Activated naive CD4-positive, alpha-beta T cell treated with anti-CD3 and anti-CD28 coated beads for 36 hours (primary cell): ENCODE results near the gene FUBP1. TPM values are rescaled to one million over a fixed set of nuclear protein-coding genes. Genes with fewer than 3 reads are reported as not detected.

Source experiments
- CTCF ChIA-PET: fragments of 350-600 bp; sonication (Branson Sonifier 250); formaldehyde crosslinking; loops from one replicate; lab custom pipeline; 2021; ENCODE audit warnings: antibody characterized with exemption; lab: Charles Lee
- DNase-seq: peaks from one replicate; pipeline ENCODE4 v3.0.0-alpha.2; 2020
- H3K27ac Mint-ChIP-seq: one replicate; pipeline ENCODE4 v1.8.0; 2021; ENCODE audit warnings: mild to moderate bottlenecking, mixed read lengths
- H3K27me3 Mint-ChIP-seq: one replicate; pipeline ENCODE4 v1.8.0; 2021; ENCODE audit warnings: low read depth, mixed read lengths
- H3K36me3 Mint-ChIP-seq: one replicate; pipeline ENCODE4 v1.8.0; 2021; ENCODE audit warnings: low read depth, mixed read lengths
- H3K4me1 Mint-ChIP-seq: one replicate; pipeline ENCODE4 v1.8.0; 2021; ENCODE audit warnings: low read depth, mixed read lengths
- H3K4me3 Mint-ChIP-seq: one replicate; pipeline ENCODE4 v1.8.0; 2021; ENCODE audit warnings: mild to moderate bottlenecking, moderate library complexity, mixed read lengths
- H3K9me3 Mint-ChIP-seq: one replicate; pipeline ENCODE4 v1.8.0; 2021; ENCODE audit warnings: mixed read lengths
- intact Hi-C: fragments of 100-400 bp; cut with micrococcal nuclease; formaldehyde crosslinking; loops from one replicate; pipeline ENCODE4 v1.15.1; 2023
- total RNA-seq, 2 experiments: library from RNA; stranded (reverse); gene quantifications; one replicate each; pipeline ENCODE4 v1.2.3, GENCODE V29; 2021

Gene FUBP1
- total RNA-seq, 2 experiments from 2014 or later = 243 to 244 TPM

DNA sequence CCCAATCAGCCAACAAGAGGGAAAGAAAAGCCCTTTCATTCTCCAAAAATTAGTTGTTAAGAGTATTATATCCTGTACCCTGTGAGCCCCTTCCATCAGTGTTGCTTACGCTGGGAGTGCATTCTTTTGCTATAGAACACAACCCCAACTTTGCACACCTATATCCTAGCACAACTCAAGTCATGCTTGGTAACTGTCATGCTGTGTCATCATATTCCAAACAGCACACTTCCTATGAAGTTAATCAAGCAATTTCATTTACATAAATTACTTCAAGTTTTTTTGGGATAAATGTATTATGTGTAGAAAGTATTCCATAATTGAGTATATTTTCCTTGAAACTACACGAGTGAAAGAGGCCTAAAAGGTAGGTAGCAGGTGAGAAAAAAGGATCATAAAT lies 20.0 kb downstream of the FUBP1 start:
- Mint-ChIP-seq H3K27ac (peak overlapping the region; percentile 9), H3K4me1 (peaks cover 33% of the 10 kb centered on the region), H3K4me3 (no peak overlapping the region), H3K9me3 (no peaks in the 10 kb centered on the region), H3K36me3 (peaks cover 57% of the 10 kb centered on the region), H3K27me3 (no peaks in the 10 kb centered on the region)
- no peak for DNase-seq
- CTCF ChIA-PET = no interaction called here
- intact Hi-C loops = no loop called here

DNA sequence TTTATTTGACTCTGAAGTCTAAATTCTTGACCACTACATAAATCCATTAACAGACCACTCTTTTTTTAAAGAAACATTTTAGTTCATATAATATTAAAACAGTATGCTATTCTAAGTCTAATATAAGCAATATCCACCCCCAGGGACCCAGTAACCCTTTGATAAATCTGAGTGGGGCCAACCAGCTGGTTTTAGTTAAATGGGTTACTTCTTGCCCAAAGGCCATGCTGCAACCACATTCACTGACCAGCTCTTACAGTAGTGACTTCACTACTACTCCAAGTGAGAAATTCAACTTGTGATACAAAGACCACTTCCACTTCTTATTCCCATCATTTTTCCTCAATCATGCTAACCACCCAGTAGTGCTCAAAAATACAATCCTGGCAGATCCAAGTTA lies 20.5 kb downstream of the FUBP1 start:
- Mint-ChIP-seq H3K27ac (peak overlapping the region; percentile 9), H3K4me3 (no peak overlapping the region), H3K36me3 (peaks cover 54% of the 10 kb centered on the region), H3K9me3 (no peaks in the 10 kb centered on the region), H3K27me3 (no peaks in the 10 kb centered on the region), H3K4me1 (peaks cover 29% of the 10 kb centered on the region)
- intact Hi-C loops = no loop called here
- CTCF ChIA-PET = no interaction called here
- DNase-seq = no peak

DNA sequence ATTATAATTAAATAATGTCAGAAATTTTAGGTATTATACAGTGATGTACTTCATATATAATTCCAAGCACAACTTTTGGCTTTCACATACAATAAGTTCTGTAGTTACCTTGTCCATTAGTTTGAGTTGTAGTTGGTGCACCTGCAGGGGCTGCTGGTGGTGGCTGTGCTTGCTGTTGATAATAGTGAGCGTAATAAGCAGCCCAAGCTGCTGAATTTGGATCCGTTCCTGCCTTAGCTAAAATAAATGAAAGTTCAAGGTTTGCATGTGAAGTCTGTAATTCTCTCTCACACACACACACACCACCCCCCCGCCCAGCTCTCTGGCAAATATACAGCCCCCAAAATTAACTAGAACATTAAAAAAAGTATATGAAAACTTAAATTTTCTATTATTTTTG lies 22.4 kb downstream of the FUBP1 start:
- Mint-ChIP-seq H3K27ac (no peak overlapping the region), H3K9me3 (no peaks in the 10 kb centered on the region), H3K4me3 (no peak overlapping the region), H3K4me1 (peaks cover 27% of the 10 kb centered on the region), H3K36me3 (peaks cover 54% of the 10 kb centered on the region), H3K27me3 (no peaks in the 10 kb centered on the region)
- CTCF ChIA-PET = interaction anchor here (0.7 kb wide), 1 partner anchor 423 kb away, joined by 3 read pairs; no protein-coding TSS in a partner anchor
- intact Hi-C loops = no loop called here
- DNase-seq = no peak

DNA sequence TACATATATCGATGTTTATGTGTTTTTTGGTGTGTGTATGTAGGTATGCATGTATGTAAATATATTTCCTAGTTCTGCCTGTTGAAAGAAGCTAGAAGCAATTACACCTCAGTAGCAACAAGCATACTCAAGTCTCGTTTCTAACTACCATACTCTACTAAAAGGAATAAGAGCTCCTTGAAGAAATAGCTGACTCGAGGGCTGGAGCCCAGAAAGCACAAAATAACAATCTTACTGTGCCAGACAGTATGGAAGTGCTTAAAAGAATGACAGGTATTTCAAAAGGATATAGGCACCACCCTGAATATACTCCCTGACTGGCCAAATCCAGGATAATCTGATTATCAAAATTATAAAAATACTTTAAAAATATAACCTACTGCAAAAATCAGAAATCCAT lies 23.2 kb downstream of the FUBP1 start:
- CTCF ChIA-PET = no interaction called here
- Mint-ChIP-seq H3K27me3 (no peaks in the 10 kb centered on the region), H3K4me3 (no peak overlapping the region), H3K36me3 (peaks cover 51% of the 10 kb centered on the region), H3K27ac (no peak overlapping the region), H3K9me3 (no peaks in the 10 kb centered on the region), H3K4me1 (peaks cover 27% of the 10 kb centered on the region)
- no peak for DNase-seq
- intact Hi-C loops = no loop called here

DNA sequence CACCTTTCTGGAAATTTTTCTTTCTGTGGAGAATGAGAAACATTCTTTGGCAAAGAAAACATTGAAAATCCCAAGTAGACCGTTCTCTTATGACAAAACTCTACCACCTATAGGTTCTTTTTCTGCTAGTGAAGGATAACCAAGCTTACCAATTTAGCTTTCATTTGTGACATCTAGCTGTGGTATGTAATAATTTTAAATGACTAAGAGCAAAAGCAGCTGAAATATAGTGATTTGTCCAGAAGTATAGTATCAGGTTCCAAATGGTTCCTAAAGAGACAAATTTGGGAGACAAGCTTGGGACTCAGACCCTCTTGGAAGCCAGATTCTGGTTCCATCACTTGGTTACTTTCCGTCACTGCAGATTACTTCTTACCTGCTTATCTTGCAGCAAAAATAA lies 24.4 kb downstream of the FUBP1 start:
- intact Hi-C loops = no loop called here
- H3K27ac Mint-ChIP-seq = no peak overlapping the region
- H3K4me3 Mint-ChIP-seq = no peak overlapping the region
- peaks cover 27% of the 10 kb centered on the region for H3K4me1 Mint-ChIP-seq
- no peak for DNase-seq
- CTCF ChIA-PET = no interaction called here
- no peaks in the 10 kb centered on the region for H3K9me3 Mint-ChIP-seq
- H3K36me3 Mint-ChIP-seq = peaks cover 43% of the 10 kb centered on the region
- no peaks in the 10 kb centered on the region for H3K27me3 Mint-ChIP-seq

DNA sequence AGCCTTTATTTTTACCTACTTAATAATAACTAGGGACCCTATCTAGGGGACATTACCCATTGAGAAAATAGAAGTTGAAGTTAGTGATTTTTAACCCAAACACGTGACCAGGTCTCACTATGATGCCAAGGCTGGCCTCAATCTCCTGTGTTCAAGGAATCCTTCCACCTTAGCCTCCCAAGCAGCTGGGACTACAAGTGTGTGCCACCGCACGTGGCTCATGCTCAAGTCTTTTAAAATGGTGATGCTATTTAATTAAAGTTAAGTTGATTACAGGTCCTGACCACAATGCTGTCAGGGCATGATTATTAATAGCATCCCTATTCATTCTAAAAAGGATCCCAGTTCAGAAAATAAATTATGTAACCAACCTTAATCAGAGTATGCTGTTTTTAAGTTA lies 25.0 kb downstream of the FUBP1 start:
- no peak for DNase-seq
- Mint-ChIP-seq H3K36me3 (peaks cover 41% of the 10 kb centered on the region), H3K9me3 (no peaks in the 10 kb centered on the region), H3K4me1 (peaks cover 33% of the 10 kb centered on the region), H3K4me3 (no peak overlapping the region), H3K27me3 (no peaks in the 10 kb centered on the region), H3K27ac (no peak overlapping the region)
- CTCF ChIA-PET = no interaction called here
- intact Hi-C loops = no loop called here

DNA sequence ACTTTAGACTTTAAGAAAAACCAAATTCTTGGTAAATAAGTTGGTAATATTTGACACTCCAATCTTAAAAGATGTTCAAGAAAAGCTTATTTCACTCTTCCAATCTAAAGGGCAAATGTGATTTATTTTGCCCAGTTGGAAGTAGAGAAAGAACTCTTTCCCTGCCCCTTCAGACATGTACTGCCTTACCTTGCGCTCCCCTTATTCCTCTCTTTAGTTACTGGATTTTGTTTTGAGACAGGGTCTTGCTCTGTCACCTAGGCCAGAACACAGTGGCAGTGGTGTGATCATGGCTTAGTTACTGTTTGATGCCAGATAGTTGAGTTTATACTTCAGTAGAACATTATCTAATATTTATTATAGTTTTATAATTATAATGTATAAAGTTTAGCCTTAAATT lies 27.5 kb downstream of the FUBP1 start:
- DNase-seq = no peak
- peak overlapping the region; percentile 69 for H3K27ac Mint-ChIP-seq
- peaks cover 47% of the 10 kb centered on the region for H3K36me3 Mint-ChIP-seq
- no peak overlapping the region for H3K4me3 Mint-ChIP-seq
- intact Hi-C loops = loop anchor here (1.0 kb wide), 2 partner anchors 11 to 27 kb away; no protein-coding TSS in a partner anchor
- no peaks in the 10 kb centered on the region for H3K9me3 Mint-ChIP-seq
- peaks cover 43% of the 10 kb centered on the region for H3K4me1 Mint-ChIP-seq
- CTCF ChIA-PET = no interaction called here
- no peaks in the 10 kb centered on the region for H3K27me3 Mint-ChIP-seq

DNA sequence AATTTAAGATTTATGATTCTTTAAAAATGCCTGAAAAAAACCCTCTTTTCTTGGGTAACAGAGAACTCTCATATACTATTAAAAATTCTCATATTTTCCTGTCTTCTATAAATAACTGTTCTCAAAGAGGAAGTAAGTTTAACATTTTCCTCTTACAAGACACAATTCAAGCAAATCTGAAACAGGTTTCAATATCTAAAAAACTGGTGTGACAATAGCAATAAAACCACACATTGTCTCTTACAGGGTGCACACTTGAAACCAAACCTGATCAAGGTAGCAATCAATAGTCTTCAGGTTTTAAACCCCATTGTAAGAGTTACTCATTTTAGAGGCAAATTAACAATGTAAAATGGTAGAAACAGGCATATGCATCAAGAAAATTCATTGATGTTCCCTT lies 28.0 kb downstream of the FUBP1 start:
- no peak overlapping the region for H3K4me3 Mint-ChIP-seq
- no peaks in the 10 kb centered on the region for H3K9me3 Mint-ChIP-seq
- H3K27ac Mint-ChIP-seq = peak overlapping the region; percentile 69
- H3K36me3 Mint-ChIP-seq = peaks cover 47% of the 10 kb centered on the region
- no peaks in the 10 kb centered on the region for H3K27me3 Mint-ChIP-seq
- CTCF ChIA-PET = no interaction called here
- no peak for DNase-seq
- H3K4me1 Mint-ChIP-seq = peaks cover 43% of the 10 kb centered on the region
- intact Hi-C loops = loop anchor here (1.0 kb wide), 2 partner anchors 11 to 27 kb away; no protein-coding TSS in a partner anchor

DNA sequence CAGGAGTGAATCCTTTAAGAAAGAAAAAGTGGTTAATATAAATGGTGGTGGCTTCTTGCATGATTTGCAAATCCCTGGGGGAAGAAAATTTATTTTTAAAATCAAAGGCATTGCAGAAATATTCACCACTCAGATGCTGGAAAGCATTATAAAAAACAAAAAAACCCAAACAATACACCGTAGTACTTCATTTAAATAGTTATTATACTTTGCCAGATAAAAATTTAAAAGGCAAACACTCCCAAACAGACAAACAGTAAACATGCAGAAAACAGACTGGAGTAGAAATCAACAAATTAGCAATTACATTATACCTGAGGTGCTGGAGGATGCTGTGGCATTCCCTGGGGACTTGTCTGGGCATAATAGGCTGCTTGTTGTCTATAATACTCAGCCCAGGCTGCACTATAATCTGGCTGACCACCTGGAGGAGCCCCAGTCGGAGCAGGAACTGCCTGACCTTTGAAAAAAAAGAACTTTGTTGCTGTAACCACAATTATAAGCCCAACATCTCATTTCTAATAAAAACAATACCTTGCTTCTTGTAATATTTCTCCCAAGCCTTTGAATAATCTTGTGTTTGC lies 29.9 kb downstream of the FUBP1 start:
- Mint-ChIP-seq H3K27ac (peak overlapping the region; percentile 26), H3K36me3 (peaks cover 44% of the 10 kb centered on the region), H3K27me3 (no peaks in the 10 kb centered on the region), H3K4me3 (no peak overlapping the region), H3K4me1 (peaks cover 45% of the 10 kb centered on the region), H3K9me3 (no peaks in the 10 kb centered on the region)
- CTCF ChIA-PET = interaction anchor here (0.6 to 0.7 kb wide), 2 partner anchors 18 to 52 kb away, joined by 3 to 5 read pairs; no protein-coding TSS in a partner anchor
- intact Hi-C loops = no loop called here
- DNase-seq = no peak

DNA sequence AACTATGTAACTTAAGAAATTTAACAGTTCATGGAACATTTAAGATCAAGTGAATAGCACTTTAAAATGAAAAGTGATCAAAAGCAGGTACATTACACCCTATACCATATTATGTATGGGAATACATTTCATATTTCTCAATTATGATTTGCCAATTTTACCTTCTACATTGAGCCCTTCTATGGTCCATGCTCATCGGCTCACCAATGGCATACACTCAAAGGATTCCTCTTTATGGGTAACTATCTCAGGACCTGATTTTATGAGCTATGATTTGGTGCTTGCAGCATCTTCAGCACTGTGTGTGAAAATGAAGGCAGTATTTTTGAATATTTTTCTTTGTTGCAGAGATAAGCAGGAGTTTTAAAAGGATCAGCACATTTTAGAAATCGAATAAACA lies 33.5 kb downstream of the FUBP1 start:
- H3K9me3 Mint-ChIP-seq = no peaks in the 10 kb centered on the region
- peaks cover 43% of the 10 kb centered on the region for H3K4me1 Mint-ChIP-seq
- no peak overlapping the region for H3K4me3 Mint-ChIP-seq
- intact Hi-C loops = no loop called here
- DNase-seq = no peak
- H3K36me3 Mint-ChIP-seq = peaks cover 36% of the 10 kb centered on the region
- H3K27ac Mint-ChIP-seq = peak overlapping the region; percentile 37
- CTCF ChIA-PET = interaction anchor here (0.6 kb wide), 1 partner anchor 42 kb away, joined by 3 read pairs; no protein-coding TSS in a partner anchor
- H3K27me3 Mint-ChIP-seq = no peaks in the 10 kb centered on the region

DNA sequence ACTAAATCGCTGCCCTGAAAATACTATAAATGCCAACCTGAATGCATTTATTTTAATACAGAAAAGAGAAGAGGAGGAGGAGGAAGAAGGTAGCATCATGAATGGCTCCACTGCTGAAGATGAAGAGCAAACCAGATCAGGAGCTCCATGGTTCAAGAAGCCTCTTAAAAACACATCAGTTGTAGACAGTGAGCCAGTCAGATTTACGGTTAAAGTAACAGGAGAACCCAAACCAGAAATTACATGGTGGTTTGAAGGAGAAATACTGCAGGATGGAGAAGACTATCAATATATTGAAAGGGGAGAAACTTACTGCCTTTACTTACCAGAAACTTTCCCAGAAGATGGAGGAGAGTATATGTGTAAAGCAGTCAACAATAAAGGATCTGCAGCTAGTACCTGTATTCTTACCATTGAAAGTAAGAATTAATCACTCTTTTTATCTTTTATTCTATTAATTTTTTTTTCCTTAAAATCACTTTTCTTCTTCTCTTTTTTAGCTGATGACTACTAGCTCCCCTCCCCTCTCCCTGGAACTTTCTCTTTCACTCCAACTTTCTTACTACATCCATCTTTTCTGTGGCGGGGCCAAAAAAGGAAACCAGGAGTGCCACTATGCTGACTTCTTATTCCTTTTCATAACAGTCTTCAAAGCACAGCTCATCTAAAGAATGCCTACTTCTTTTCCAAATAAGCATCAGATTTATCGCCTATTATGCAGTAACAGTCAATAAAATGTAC lies 36.3 kb downstream of the FUBP1 start:
- CTCF ChIA-PET = interaction anchor here (0.7 to 0.9 kb wide), 2 partner anchors 15 to 54 kb away, joined by 3 read pairs; no protein-coding TSS in a partner anchor
- DNase-seq = no peak
- H3K9me3 Mint-ChIP-seq = no peaks in the 10 kb centered on the region
- peaks cover 25% of the 10 kb centered on the region for H3K4me1 Mint-ChIP-seq
- H3K27me3 Mint-ChIP-seq = no peaks in the 10 kb centered on the region
- intact Hi-C loops = no loop called here
- no peak overlapping the region for H3K4me3 Mint-ChIP-seq
- H3K27ac Mint-ChIP-seq = peak overlapping the region; percentile 6
- peaks cover 26% of the 10 kb centered on the region for H3K36me3 Mint-ChIP-seq

DNA sequence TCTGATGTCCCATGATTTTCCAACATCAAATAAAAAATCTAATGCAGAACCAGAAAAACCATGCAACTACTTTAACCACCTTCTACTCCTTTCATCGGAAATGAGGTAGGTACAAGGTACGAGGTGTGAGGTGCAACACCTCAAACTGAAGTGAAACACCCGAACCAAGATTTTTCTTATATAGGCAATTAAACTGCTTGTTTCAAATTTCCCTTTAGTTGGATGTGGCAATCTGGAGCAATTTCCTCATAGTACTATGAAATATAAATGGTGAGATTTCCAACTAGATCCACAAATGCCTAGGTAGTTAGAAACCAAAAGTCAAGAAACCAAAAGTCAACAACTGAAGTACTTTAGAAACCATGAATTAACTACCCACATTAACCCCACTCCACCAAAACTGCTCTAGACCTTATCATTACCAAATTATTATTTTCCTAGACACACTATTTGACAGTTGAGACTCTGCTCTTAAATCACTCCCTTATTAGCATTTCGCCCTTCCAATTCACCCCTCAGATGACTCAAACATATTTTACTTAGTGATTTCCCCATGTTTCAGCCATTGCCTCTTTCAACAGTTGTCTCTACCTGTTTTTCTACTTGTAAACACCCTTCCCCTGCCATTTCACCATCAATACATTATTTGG lies 37.8 kb downstream of the FUBP1 start:
- intact Hi-C loops = no loop called here
- Mint-ChIP-seq H3K4me1 (peaks cover 21% of the 10 kb centered on the region), H3K27ac (no peak overlapping the region), H3K4me3 (no peak overlapping the region), H3K36me3 (peaks cover 20% of the 10 kb centered on the region), H3K9me3 (no peaks in the 10 kb centered on the region), H3K27me3 (no peaks in the 10 kb centered on the region)
- CTCF ChIA-PET = no interaction called here
- no peak for DNase-seq
